ENCODE results near the gene ERMAP.

ERMAP gene

GRCh38 chr1:42833981-42834380 is 17.1 kb downstream of the ERMAP start:
- Mint-ChIP-seq H3K36me3 (ENCODE audit: low read depth) (no peaks in the 10 kb centered on the region), H3K27ac (no peak overlapping the region), H3K27me3 (ENCODE audit: low read depth) (no peaks in the 10 kb centered on the region), H3K9me3 (no peaks in the 10 kb centered on the region), H3K4me1 (peaks cover 5% of the 10 kb centered on the region), H3K4me3 (no peak overlapping the region)
- TF ChIP-seq, protein P1, sequence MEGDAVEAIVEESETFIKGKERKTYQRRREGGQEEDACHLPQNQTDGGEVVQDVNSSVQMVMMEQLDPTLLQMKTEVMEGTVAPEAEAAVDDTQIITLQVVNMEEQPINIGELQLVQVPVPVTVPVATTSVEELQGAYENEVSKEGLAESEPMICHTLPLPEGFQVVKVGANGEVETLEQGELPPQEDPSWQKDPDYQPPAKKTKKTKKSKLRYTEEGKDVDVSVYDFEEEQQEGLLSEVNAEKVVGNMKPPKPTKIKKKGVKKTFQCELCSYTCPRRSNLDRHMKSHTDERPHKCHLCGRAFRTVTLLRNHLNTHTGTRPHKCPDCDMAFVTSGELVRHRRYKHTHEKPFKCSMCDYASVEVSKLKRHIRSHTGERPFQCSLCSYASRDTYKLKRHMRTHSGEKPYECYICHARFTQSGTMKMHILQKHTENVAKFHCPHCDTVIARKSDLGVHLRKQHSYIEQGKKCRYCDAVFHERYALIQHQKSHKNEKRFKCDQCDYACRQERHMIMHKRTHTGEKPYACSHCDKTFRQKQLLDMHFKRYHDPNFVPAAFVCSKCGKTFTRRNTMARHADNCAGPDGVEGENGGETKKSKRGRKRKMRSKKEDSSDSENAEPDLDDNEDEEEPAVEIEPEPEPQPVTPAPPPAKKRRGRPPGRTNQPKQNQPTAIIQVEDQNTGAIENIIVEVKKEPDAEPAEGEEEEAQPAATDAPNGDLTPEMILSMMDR (IDR thresholded peaks at IDR 0.05; ENCODE audit: unreplicated experiment in 3 of 3): no peak

GRCh38 chr1:42834803-42835202 is 17.9 kb downstream of the ERMAP start:
- H3K4me3 Mint-ChIP-seq: no peak overlapping the region
- no peak overlapping the region for H3K27ac Mint-ChIP-seq
- no peaks in the 10 kb centered on the region for H3K27me3 Mint-ChIP-seq (ENCODE audit: low read depth)
- H3K9me3 Mint-ChIP-seq: no peaks in the 10 kb centered on the region
- TF ChIP-seq, protein P1 (IDR thresholded peaks at IDR 0.05; ENCODE audit: unreplicated experiment in 3 of 3): no peak
- H3K36me3 Mint-ChIP-seq (ENCODE audit: low read depth): no peaks in the 10 kb centered on the region
- peaks cover 5% of the 10 kb centered on the region for H3K4me1 Mint-ChIP-seq

DNA sequence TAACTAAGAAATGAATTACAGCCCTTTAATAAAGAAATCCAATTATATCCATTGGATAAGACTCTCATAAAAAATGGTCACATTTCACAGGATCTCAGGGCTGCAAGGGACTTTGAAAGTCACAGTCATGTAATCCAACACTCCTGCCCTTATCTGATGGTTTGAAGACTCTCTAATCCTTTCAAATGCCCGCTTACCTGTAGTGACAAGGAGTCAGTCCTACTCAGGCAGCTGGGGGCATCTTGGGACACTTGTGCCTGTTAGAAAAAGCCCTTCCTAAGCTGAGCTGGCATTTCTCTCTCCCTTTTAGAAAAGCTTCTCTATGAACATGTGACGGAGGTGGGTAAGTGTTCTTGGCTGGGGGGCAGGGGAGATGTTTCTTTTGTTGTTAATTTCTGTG is 18.5 kb downstream of the ERMAP start:
- Mint-ChIP-seq H3K4me1 (peaks cover 5% of the 10 kb centered on the region), H3K4me3 (no peak overlapping the region), H3K9me3 (no peaks in the 10 kb centered on the region), H3K36me3 (ENCODE audit: low read depth) (peaks cover 6% of the 10 kb centered on the region), H3K27me3 (ENCODE audit: low read depth) (no peaks in the 10 kb centered on the region), H3K27ac (no peak overlapping the region)
- TF ChIP-seq, protein P1 (IDR thresholded peaks at IDR 0.05; ENCODE audit: unreplicated experiment in 3 of 3): no peak

DNA sequence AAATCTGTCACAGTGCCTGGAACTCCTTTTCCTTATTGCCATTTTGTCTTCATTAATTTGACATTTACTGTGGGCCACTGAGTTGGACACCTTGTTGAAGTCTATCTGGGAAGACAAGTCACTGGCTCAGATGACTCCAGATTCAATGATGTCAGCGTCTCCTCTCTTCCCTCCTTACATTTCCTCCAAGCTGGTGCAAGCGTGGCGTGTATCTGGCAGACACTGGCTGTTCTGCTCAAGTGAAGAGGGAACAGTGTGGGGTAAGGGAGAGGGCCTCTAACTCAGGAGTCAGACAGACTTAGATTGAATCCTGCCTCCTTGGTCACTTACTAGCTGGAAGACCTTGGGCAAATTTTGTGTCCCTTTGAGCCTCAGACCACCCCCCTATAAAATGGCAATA is 20.8 kb downstream of the ERMAP start:
- no peak overlapping the region for H3K4me3 Mint-ChIP-seq
- no peaks in the 10 kb centered on the region for H3K27me3 Mint-ChIP-seq (ENCODE audit: low read depth)
- peaks cover 2% of the 10 kb centered on the region for H3K4me1 Mint-ChIP-seq
- peaks cover 7% of the 10 kb centered on the region for H3K36me3 Mint-ChIP-seq (ENCODE audit: low read depth)
- no peaks in the 10 kb centered on the region for H3K9me3 Mint-ChIP-seq
- TF ChIP-seq, protein P1 (IDR thresholded peaks at IDR 0.05; ENCODE audit: unreplicated experiment in 3 of 3): no peak
- no peak overlapping the region for H3K27ac Mint-ChIP-seq

DNA sequence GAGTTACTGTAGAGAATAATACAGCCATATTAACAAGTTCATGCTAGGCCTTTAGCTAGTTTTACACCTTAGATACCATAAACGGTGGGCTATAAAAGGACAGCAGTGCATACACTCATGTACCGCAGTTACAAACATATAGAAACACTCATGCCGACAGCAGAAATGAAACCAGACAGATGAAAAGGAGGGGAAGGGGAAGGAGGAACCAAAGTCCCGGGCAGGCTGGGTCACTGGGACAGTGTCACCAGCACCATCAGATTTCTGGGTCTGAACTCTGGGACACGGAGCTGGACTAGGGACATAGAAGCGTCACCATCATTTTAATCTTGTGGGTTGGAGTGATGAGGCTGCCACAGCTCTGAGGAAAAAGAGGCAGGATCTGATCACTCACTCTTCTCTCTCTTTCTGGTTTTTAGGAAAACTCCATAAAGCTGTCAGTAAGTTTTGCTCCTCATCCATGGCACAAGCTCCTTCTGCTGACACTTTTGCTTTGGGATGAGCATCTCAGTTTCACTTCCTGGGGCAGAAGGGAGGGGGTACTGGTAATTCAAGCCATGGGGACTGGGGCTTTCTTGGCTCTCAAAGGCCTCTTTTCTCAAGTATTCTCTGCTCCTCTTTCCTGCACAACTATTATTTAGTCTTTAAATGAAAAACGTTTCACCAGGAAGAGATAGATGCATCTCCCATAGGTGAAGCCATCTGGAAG is 21.7 kb downstream of the ERMAP start:
- Mint-ChIP-seq H3K27me3 (ENCODE audit: low read depth) (no peaks in the 10 kb centered on the region), H3K9me3 (no peaks in the 10 kb centered on the region)

More for the DNA sequence above, 21.7 kb downstream of the ERMAP start:
- Mint-ChIP-seq H3K27ac (no peak overlapping the region), H3K36me3 (ENCODE audit: low read depth) (peaks cover 16% of the 10 kb centered on the region), H3K4me1 (no peaks in the 10 kb centered on the region), H3K4me3 (no peak overlapping the region)
- TF ChIP-seq, protein P1 (IDR thresholded peaks at IDR 0.05; ENCODE audit: unreplicated experiment in 3 of 3): no peak
